MM.1S (cell line): Measurements from ENCODE around the gene GKN1.

Source experiments
- DNase-seq: peaks from one replicate; pipeline ENCODE4 v3.0.0-alpha.2; 2015
- H2AFZ ChIP-seq: fragments of 300-600 bp; sonication (generic); 2 replicates; pipeline ENCODE4 v1.6.0; 2016; ENCODE audit warnings: antibody characterized with exemption, low read length
- H3F3A ChIP-seq: fragments of 300-600 bp; sonication (generic); 2 replicates; pipeline ENCODE4 v1.6.1; 2016; ENCODE audit warnings: mild to moderate bottlenecking, antibody characterized with exemption, low read length, moderate library complexity, mixed read lengths; ENCODE audit not compliant: insufficient read depth
- H3K27ac ChIP-seq: fragments of 300-600 bp; sonication (generic); 2 replicates; pipeline ENCODE4 v1.5.1; 2016; ENCODE audit warnings: mild to moderate bottlenecking, low read length
- H3K27me3 ChIP-seq: fragments of 300-600 bp; sonication (generic); replicated peaks from 2 replicates; pipeline ENCODE4 v1.6.0; 2016; ENCODE audit warnings: low read length; ENCODE audit not compliant: insufficient read depth
- H3K36me3 ChIP-seq: fragments of 300-600 bp; sonication (generic); replicated peaks from 2 replicates; pipeline ENCODE4 v1.6.1; 2016; ENCODE audit warnings: mild to moderate bottlenecking, low read length, mixed read lengths; ENCODE audit not compliant: insufficient read depth
- H3K4me1 ChIP-seq: fragments of 300-600 bp; sonication (generic); 2 replicates; pipeline ENCODE4 v1.6.1; 2016; ENCODE audit warnings: low read length, mixed read lengths
- H3K4me2 ChIP-seq: fragments of 300-600 bp; sonication (generic); 2 replicates; pipeline ENCODE4 v1.6.0; 2016; ENCODE audit warnings: low read depth, low read length
- H3K4me3 ChIP-seq: fragments of 300-600 bp; sonication (generic); 2 replicates; pipeline ENCODE4 v1.5.1; 2016; ENCODE audit warnings: low read length, mixed read lengths
- H3K79me2 ChIP-seq: fragments of 300-600 bp; sonication (generic); 2 replicates; pipeline ENCODE4 v1.6.1; 2016; ENCODE audit warnings: mixed run types, low read length, mixed read lengths
- H3K9ac ChIP-seq: fragments of 300-600 bp; sonication (generic); 2 replicates; pipeline ENCODE4 v1.6.1; 2016; ENCODE audit warnings: low read length, mixed read lengths
- H3K9me2 ChIP-seq: fragments of 300-600 bp; sonication (generic); replicated peaks from 2 replicates; pipeline ENCODE4 v1.6.1; 2016; ENCODE audit warnings: mild to moderate bottlenecking, low read length, mixed read lengths; ENCODE audit not compliant: insufficient read depth
- H3K9me3 ChIP-seq: fragments of 300-600 bp; sonication (generic); replicated peaks from 2 replicates; pipeline ENCODE4 v1.6.1; 2016; ENCODE audit warnings: mild to moderate bottlenecking, low read length, mixed read lengths; ENCODE audit not compliant: insufficient read depth
- H4K20me1 ChIP-seq: fragments of 300-600 bp; sonication (generic); 2 replicates; pipeline ENCODE4 v1.6.1; 2016; ENCODE audit warnings: mild to moderate bottlenecking, low read length, moderate library complexity, mixed read lengths; ENCODE audit not compliant: insufficient read depth
- EZH2 ChIP-seq: fragments of 300-600 bp; sonication (generic); optimal IDR thresholded peaks from 2 replicates; pipeline ENCODE3; 2017; ENCODE audit warnings: low read depth, mild to moderate bottlenecking, antibody characterized with exemption, low read length, mixed read lengths
- EZH2phosphoT487 ChIP-seq: fragments of 300-600 bp; sonication (generic); IDR thresholded peaks from 2 replicates; pipeline ENCODE4 v1.6.1; 2018; ENCODE audit warnings: antibody characterized with exemption, low read length
- TF ChIP-seq, protein P1 (sequence below): fragments of 300-600 bp; sonication (generic); IDR thresholded peaks from 2 replicates; pipeline ENCODE4 v1.5.1; 2016; ENCODE audit warnings: antibody characterized with exemption, low read length, mixed read lengths

Gene GKN1

GRCh38 chr2:68975844-68976243 lies 1.4 kb downstream of the GKN1 start:
- no peaks in the 10 kb centered on the region for H4K20me1 ChIP-seq
- no peak overlapping the region for H3K27ac ChIP-seq
- H3K9me3 ChIP-seq: no peaks in the 10 kb centered on the region
- H3K9ac ChIP-seq: no peak overlapping the region
- no peak overlapping the region for H3K4me2 ChIP-seq
- no peak for DNase-seq
- no peaks in the 10 kb centered on the region for H3K79me2 ChIP-seq
- H3K4me3 ChIP-seq: no peak overlapping the region
- no peaks in the 10 kb centered on the region for H3F3A ChIP-seq
- H3K9me2 ChIP-seq: no peaks in the 10 kb centered on the region
- TF ChIP-seq EZH2phosphoT487 (no peak), EZH2 (no peak)
- TF ChIP-seq, protein P1, sequence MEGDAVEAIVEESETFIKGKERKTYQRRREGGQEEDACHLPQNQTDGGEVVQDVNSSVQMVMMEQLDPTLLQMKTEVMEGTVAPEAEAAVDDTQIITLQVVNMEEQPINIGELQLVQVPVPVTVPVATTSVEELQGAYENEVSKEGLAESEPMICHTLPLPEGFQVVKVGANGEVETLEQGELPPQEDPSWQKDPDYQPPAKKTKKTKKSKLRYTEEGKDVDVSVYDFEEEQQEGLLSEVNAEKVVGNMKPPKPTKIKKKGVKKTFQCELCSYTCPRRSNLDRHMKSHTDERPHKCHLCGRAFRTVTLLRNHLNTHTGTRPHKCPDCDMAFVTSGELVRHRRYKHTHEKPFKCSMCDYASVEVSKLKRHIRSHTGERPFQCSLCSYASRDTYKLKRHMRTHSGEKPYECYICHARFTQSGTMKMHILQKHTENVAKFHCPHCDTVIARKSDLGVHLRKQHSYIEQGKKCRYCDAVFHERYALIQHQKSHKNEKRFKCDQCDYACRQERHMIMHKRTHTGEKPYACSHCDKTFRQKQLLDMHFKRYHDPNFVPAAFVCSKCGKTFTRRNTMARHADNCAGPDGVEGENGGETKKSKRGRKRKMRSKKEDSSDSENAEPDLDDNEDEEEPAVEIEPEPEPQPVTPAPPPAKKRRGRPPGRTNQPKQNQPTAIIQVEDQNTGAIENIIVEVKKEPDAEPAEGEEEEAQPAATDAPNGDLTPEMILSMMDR: no peak
- H2AFZ ChIP-seq: no peak overlapping the region
- no peaks in the 10 kb centered on the region for H3K27me3 ChIP-seq
- no peaks in the 10 kb centered on the region for H3K36me3 ChIP-seq
- H3K4me1 ChIP-seq: no peaks in the 10 kb centered on the region

- Histone ChIP-seq H2AFZ (no peak overlapping the region), H3K79me2 (no peaks in the 10 kb centered on the region), H3K4me3 (no peak overlapping the region), H3K27ac (no peak overlapping the region), H3F3A (no peaks in the 10 kb centered on the region), H3K9me3 (no peaks in the 10 kb centered on the region), H3K27me3 (no peaks in the 10 kb centered on the region), H3K36me3 (no peaks in the 10 kb centered on the region), H3K4me1 (no peaks in the 10 kb centered on the region), H4K20me1 (no peaks in the 10 kb centered on the region), H3K9me2 (no peaks in the 10 kb centered on the region), H3K9ac (no peak overlapping the region), H3K4me2 (no peak overlapping the region)
- no peak for TF ChIP-seq EZH2phosphoT487
- DNase-seq: no peak
Measured at GRCh38 chr2:68977453-68977852, 3.0 kb downstream of the GKN1 start.

- Histone ChIP-seq H3K27ac (no peak overlapping the region), H3K4me2 (no peak overlapping the region), H3K36me3 (no peaks in the 10 kb centered on the region), H3K9me2 (no peaks in the 10 kb centered on the region), H3K4me1 (no peaks in the 10 kb centered on the region), H2AFZ (no peak overlapping the region), H3K9ac (no peak overlapping the region), H3K4me3 (no peak overlapping the region), H3K9me3 (no peaks in the 10 kb centered on the region), H3K27me3 (no peaks in the 10 kb centered on the region), H4K20me1 (no peaks in the 10 kb centered on the region), H3K79me2 (no peaks in the 10 kb centered on the region), H3F3A (no peaks in the 10 kb centered on the region)
- no peak for TF ChIP-seq EZH2
- TF ChIP-seq EZH2phosphoT487: no peak
- DNase-seq: no peak
Measured at GRCh38 chr2:68978098-68978497, 3.7 kb downstream of the GKN1 start.

DNA sequence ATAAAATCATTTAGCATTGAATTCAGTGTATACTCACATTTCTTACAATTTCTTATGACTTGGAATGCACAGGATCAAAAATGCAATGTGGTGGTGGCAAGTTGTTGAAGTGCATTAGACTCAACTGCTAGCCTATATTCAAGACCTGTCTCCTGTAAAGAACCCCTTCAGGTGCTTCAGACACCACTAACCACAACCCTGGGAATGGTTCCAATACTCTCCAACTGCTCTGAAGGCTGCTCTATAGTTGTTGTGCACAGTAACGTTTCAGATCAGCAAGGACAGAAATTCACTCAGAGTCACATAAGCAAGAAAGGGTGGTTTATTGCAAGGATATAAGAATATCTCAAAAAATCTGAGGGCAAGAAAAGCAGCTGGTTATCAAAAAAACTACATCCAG lies 6.5 kb downstream of the GKN1 start:
- H3K9me2 ChIP-seq: no peaks in the 10 kb centered on the region
- no peaks in the 10 kb centered on the region for H3K79me2 ChIP-seq
- no peaks in the 10 kb centered on the region for H3K27me3 ChIP-seq
- no peak overlapping the region for H3K27ac ChIP-seq
- TF ChIP-seq EZH2 (no peak), EZH2phosphoT487 (no peak)
- TF ChIP-seq, protein P1: no peak
- no peaks in the 10 kb centered on the region for H3K36me3 ChIP-seq
- H3K9ac ChIP-seq: no peak overlapping the region
- no peak overlapping the region for H3K4me3 ChIP-seq
- no peaks in the 10 kb centered on the region for H3F3A ChIP-seq
- no peak overlapping the region for H3K4me2 ChIP-seq
- H2AFZ ChIP-seq: no peak overlapping the region
- H4K20me1 ChIP-seq: no peaks in the 10 kb centered on the region
- no peaks in the 10 kb centered on the region for H3K4me1 ChIP-seq
- no peaks in the 10 kb centered on the region for H3K9me3 ChIP-seq
- no peak for DNase-seq
